ENCODE results near the gene NPAS3.

DNA sequence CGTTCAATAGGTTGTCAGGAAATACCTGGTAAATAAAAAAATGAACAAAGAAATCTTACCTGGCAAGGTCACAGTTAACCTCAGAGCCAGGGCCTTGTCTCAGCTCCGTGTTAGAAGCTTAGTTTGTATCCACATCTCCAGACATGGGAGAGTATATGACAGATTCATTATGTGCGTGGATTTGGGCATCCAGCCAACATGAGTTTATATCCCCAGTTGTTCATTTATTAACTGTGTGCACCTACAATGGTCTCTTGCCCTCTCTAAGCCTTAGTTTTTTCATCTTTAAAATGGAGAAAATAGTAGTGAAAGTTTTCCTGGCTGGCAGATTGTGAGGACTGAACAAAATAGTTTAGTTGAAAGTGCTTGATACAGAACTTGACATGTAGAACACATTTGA, 437.8 kb downstream of the NPAS3 start:
- TF ChIP-seq EP300 (IDR thresholded peaks at IDR 0.05): no peak
- no peak for TF ChIP-seq NPAS2 (CRISPR knock-in tag; IDR thresholded peaks at IDR 0.05; ENCODE audit: borderline replicate concordance)
- TF ChIP-seq, protein P1, sequence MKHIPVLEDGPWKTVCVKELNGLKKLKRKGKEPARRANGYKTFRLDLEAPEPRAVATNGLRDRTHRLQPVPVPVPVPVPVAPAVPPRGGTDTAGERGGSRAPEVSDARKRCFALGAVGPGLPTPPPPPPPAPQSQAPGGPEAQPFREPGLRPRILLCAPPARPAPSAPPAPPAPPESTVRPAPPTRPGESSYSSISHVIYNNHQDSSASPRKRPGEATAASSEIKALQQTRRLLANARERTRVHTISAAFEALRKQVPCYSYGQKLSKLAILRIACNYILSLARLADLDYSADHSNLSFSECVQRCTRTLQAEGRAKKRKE (CRISPR knock-in tag; IDR thresholded peaks at IDR 0.05; ENCODE audit: low read depth): no peak

All from A549 (cell line).